HG02981 (cell line): ENCODE measurements around the gene MTIF3.

ENCODE experiments used
- ATAC-seq: cut with Tn5 transposase; IDR thresholded peaks from one replicate; pipeline ENCODE4 v1.9.1; 2021; ENCODE audit warnings: mild to moderate bottlenecking, moderate library complexity; ENCODE audit not compliant: unreplicated experiment

The MTIF3 gene, protein sequence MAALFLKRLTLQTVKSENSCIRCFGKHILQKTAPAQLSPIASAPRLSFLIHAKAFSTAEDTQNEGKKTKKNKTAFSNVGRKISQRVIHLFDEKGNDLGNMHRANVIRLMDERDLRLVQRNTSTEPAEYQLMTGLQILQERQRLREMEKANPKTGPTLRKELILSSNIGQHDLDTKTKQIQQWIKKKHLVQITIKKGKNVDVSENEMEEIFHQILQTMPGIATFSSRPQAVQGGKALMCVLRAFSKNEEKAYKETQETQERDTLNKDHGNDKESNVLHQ

DNA sequence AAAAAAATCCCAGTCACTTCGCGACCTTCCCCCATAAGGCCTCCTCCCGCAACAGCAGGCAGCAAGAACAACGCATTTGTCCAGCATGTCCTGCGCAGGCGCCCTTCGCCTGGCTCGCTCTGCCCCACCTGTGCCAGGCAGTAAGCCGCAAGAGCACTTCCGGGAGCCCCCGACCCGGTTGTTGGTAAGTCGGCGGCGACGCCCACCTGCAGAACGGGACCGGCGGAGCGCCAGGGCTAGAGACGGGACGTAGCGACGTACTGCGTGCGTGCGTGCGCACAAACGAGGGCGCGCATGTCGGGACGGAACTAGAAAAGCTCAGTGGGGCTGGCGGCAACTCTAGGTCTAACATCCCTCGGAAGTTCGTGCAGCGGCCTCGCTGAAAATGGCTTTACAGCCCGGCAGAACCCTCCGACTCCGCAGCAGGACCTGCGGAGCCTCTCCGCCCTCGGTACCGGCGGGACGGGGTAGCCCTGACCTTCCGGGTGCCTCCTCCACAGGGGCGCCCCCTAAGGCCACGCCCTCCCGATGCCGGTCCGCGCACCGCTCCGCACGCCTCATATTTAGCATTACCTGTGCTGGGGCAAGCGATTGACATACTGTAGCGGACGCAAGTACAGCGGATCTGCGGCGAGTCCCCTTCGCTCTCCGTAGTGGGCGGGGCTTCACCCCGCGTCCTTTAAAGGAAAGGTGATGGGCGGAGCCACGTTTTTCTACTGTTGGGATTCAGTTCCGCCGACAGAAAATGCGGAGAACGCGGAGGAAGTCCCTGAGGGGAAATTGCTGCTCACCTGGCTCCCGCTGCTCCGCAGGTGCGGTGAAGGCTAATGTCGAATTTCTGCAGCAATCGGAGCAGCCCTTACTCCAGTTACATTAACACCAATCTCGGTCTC, at the start of gene MTIF3:
MTIF3 (minus strand) TSS at position 629 of the 893 bp plus-strand sequence. CDS start 10,116 bp downstream, outside the sequence.
- ATAC-seq = peak; percentile 81

DNA sequence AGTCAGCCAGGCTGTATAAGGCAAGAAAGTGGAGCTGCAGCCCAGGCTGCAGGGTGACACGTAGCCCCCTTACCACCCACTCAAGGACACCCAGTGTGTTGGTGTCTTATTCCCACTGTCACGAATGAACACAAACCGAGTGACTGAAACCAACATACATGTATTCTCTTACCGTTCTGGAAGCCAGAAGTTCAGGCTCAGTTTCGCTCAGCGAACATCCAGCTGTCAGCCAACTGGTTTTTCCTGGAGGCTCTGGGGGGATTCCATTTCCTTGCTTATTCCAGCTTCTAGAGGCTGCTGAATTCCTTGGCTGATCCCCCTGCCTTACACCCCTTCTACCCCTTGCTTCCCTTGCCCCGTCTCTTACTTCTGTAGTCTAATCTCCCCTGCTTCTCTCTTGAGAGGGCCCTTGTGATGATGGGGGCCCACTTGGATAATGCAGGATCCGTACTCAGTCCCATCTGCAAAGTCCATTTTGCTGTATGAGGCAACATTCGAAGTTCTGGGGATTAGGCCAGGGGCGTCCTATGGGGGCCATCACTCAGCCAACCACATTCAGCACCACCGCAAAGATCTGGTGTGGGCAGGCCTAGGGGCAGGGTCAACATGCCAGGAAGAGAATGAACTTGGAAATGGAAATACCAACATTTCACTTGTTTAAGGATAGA, 47.3 kb upstream of the MTIF3 start:
- no peak for ATAC-seq

DNA sequence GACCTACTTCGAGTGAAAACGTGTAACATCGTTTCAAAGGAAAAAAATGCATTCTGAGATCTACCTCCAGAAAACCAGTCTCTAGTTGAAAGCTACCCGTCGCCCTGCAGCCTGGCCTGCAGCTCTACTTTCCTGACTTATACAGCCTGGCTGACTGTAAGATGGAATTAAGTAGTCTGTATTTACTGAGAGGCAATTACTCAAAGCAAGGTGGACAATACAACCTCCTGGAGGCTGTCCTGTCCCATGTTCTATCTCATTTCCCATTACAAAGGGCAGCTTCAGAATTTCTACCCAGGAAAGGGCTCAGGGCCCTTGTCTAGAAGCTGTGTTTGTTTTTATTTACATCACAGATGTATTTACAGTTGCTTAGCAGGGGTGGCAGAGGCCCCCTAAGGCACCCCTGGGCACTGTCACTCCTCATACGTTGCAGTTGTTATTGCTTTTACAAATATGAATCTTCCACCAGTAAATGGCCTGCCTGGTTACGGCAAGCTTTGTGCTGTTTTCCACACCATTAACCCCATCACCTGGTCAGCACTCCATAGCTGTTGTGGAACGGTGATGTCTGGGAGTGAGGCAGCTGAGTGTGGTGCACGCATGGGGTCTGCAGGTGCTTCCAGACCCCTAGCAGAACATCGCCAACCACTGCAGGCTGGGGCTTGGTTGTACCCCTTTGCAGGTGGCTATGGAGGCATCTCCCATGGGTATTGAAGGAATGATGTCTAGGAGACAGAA, 46.3 kb upstream of the MTIF3 start:
- ATAC-seq = no peak

DNA sequence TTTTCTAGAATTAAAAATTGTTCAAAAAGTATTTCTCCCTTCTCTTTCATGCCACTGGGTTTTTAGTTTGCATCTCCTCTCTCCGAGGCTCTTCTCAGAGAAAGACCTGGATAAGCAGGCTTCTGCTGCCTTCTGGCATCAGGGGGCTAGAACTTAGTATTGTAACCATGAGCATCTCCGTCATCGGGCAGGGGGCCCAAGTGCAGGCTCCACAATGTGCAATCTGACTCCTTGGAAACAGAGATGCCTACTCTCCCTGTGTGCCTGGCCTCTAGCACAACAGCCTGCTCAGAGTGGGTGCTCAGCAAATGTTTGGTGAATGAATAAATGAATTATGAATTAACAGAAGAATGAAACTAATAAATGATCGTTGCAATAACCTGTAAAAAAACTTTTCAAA, 45.6 kb upstream of the MTIF3 start:
- no peak for ATAC-seq

DNA sequence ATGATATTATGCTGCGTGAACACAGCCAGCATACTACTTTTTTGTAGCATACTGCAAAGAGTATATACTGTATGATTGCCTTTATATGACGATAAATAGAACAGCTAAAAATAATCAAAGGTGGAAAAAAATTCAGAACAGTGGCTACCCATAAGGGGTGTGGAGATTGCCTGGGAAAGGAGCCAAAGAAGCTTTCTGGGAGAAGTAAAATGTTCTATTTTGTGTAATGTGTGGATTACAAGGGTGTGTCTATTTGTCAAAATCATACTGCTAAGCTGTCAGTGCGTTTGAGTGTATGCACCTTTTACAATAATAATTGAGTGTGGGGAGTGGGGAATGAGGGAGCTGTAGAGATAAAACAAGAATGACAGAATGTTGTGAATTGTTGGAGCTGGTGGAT, 45.2 kb upstream of the MTIF3 start:
- no peak for ATAC-seq

DNA sequence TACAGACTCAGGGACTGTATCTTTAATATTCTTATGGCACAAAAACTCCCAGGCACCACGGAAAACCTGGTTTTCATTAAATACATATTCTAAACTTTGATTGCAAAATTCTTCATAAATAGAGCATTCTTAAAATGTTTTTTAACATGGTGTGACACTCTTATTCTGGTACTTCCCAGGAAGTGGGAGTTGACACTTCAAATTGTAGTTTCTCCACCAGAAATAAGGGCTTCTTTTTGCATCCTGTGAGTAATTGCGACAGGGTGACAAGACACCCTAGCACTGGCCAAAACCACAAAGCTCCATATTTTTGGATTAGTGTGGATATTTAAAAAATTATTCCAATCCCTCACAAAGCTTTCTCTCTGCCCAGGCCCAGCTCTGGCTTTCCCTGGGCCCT, 43.6 kb upstream of the MTIF3 start:
- ATAC-seq = no peak

DNA sequence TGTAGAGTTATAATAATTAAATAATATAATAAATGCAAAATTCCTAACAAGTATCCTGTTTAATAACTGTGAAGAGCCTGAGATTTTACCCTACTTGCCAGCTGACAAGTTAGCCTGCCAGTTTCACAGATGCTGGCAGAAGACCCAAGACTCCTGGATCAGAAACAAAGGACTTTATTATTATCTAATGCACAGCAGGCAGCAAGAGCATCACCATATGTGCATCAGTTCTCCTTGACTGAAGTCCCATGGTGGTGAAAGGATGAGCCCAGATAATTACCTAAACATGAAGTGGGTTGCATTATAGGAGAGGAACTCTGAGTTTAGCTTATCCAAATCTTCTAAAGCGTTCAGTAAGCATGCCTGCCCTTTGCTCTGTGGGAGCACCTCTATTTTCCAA, 39.1 kb upstream of the MTIF3 start:
- ATAC-seq = no peak

DNA sequence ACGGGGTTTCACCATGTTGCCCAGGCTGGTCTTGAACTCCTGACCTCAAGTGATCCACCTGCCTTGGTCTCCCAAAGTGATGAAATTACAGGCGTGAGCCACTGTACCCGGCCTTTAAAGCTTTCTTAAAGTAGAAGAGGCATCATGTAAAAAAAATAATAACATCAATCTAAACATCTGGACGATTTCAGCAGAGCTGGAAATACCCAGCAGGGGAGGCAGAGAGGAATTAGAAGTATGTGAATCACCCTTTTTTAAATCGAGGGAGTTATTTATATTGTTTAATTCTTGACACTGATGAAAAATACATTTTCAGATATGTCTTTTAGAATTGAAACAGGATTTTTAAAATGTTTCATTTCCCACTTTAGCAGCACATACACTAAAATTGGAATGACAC, 37.4 kb upstream of the MTIF3 start:
- no peak for ATAC-seq

DNA sequence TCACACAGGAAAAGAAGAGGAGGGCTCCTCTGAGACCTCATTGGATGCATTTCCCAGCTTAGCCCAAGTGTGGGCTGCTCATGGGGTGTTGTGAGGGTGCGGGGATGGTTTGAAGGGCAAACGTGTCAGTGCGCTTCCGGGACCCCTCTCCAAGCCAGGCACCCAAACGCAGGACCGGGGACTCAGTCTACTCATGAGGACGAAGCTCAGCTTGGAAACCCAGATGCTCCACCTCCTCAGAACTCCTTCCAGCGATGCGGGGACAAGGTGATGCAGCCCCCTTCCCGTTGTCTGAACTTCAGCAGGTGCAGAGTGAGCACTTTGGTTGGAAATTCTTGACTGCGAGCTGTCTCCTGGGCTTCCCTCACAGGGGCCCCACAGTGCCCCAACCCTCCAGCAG, 33.1 kb upstream of the MTIF3 start:
- ATAC-seq = no peak

DNA sequence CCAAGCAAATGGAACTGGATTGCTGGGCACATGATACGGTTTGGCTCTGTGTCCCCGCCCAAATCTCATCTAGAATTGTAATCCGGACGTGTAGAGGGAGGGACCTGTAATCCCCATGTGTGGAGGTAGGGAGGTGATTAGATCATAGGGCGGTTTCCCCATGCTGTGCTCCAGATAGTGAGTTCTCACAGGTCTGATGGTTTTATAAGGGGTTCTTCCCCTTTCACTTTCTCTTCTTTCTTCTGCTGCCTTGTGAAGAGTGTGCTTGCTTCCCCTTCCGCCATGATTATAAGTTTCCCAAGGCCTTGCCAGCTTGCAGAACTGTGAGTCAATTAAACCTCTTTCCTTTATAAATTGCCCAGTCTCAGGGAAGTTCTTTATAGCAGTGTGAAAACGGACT, 32.6 kb upstream of the MTIF3 start:
- peak; percentile 93 for ATAC-seq

DNA sequence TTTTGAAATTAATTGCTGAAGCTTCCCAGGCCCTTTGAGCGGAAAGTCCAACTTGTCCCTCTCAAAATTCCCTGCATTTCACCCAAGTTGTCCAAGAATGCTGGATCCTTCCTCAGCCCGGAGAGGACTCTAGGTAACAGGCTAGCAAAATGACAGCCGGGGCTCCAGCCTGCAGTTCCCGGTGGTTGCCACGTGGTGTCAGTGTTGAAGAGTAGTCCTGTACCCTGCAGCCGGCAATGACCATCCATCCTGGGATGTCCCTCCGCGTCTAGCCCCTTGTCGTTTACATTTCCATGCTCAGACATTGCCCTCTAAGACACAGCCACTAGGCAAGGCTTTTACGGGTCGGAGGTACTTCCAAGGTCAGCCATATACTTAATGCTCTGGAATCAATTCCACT, 31.4 kb upstream of the MTIF3 start:
- no peak for ATAC-seq

DNA sequence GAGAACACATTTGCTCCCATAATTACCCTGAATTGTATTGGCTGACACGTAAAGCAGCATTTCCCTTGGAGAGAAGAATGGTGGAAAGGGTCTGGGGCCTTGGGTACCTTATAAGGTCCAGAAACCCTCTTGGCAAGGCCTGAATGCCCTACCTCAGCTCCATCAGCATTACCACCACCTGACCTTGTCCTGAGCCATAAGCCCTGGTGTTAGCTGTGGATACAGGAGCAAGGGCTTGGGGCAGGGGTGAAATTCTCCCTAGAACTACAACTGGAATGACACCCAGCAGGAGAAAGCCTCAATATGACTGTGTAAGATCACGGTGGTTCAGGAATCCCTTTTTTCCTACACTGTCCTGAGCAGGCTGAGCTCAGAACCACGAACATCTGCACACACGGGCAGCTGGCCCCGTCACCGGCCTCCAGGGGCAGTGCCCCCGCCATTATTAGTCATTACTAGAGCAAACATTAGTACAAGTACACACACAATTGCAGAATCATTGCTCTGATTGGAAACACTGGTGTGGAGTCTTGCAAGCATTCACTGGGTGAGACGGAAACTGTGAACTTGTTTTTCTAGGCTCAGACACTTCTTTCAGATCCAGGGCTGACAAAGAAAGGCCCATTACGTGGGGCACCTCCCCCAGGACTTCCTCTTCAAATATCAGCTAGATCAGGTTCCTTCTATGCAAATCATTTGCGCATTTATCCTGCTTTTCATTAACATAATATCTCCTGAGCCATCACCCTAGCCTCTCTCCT, 26.8 kb upstream of the MTIF3 start:
- ATAC-seq = peak; percentile 63

DNA sequence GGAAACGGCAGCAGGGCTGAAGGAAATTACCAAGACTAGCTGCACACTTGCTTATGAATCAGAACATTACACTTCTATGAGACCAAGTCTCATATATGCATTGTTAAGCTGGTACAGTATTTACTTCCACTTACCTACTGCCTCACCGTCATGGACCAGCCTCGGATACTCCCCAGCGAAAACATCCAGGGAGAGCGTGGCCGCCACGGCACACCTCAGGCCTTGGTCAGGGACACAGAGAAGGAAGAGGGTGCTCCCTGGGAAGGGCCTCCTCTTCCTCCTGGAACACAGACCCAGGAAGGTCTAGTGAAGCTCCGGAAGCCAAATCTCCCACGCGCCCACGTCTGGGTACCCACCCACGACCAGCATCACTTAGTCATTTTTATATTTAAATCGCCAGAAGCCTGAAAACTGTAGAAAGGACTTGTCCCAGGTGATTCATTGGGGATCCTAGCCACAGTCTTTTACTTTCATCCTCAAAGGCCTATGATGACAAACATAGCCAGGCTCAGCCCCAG, 24.4 kb upstream of the MTIF3 start:
- ATAC-seq = no peak

DNA sequence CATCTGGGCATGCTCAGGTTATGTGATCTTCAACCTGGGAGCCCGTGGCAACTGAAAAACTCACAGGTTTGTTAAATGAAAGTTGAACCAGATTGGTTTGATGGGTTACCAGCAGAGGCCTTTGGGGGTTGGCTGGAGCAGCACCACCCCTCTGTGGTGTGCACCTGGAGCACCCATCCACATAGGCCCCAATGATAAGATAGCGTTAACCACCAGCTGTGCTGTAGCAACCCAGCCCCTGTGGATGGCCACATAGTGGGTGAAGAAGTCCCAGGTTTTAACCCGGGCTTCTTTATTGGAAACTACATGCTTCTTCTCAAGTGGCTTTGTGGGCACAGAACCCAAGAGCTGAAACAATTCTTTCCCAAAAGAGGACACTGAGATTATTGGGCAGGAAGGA, 22.6 kb upstream of the MTIF3 start:
- ATAC-seq = no peak

DNA sequence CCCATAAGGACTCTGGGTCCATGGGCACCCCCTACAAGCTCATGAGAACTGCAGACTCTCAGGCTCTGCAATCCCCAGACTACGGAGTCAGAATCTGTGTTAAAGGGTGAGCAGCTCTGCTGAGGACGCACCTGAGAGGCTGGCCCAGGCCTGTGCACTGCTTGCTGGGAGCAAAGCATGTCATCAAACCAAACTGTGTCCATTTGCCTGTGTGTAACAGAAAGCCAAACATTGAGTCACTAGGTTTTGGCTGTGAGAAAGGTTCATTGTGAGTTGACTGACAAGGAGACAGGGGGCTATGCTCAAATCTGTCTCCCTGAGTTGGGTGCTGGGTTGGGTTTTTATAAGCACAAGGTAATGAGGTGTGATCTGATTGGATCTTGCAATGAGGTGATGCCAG, 22.1 kb upstream of the MTIF3 start:
- ATAC-seq = no peak

DNA sequence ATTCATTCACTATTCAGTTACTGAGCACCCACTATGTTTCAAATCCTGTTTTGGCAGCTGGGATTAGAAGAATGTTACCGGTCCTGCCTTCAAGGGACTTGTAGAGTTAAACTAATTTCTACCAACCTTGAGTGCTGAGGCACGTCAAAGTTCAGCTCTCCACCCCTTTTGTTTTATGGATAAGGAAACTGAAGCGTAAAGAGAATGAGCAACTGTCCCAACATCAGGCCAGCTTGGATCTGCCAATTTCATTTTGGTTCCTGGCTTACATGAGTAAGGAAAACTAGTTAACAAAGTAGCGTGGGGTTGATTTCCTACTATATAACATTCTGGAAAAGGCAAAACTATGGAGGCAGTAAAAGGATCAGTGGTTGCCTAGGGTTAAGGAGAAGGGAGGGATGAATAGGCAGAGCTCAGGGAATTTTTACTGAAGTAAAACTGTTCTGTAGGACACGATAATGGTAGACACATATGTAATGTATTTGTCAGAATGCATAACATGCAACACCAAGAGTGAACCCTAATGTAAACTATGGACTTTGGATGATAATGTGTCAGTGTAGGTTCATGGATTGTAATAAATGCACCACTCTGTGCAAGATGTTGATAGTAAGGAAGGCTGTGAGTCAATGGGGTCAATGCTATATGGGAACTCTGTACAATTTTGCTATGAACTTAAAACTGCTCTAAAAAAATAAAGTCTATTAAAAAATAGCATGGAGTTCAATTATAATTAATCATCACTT, 19.9 kb upstream of the MTIF3 start:
- ATAC-seq = no peak

DNA sequence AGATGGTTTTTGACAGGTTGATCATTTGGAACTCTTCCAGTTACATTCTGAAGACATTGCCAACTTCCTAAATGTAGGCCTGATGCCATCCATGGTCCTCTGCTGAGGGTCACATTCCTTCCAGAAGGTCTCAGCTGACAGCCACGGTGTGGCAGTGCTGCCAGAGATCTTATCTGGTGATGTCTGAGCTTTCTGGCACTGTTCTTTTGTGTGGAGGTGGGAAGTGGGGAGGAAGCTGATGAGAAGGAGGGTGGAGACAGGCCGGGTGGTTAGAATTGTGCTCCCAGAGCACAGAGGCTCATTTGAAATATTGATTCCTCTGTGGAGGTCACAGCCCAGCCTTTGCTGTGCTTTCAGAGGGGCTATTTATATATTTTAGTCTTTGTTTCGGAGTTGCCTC, 16.1 kb upstream of the MTIF3 start:
- ATAC-seq = no peak

DNA sequence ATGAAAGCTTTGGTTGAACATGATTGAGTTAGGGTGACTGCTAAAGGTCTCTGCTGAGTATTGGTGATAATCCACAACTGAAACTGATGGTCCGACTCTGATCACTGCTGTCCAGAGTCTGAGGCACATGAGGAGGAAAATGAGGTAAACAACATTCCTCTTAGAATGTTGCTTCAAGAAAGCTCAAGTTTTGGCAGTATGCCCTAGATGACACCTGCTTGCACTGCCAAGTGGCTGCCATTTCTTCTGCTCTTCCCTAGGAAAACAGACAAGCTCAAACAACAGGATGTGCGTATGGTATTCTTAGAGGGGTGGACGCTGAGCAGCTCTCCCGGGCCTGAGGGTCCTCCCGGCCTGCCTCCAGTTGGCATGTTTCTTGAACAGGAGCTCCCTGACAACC, 15.2 kb upstream of the MTIF3 start:
- ATAC-seq = no peak

DNA sequence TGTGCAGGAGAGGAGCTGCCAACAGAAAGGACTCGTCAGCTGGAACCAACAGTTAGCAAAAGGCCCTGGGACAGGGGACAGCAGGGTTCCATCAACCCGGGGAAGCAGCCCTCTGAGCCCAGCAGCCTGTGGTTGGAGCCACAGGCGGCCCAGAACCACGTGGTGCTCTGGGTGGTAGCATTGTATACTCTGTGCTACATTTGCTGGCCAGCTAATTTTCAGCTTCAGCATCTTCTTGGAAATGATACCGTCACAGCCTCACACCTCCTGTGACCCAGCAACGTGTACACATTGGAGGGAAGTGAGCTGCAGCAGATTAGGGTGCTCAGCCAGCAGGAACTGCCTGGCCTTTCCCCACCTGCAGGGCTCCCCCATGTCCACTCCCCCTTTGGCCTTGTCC, 13.1 kb upstream of the MTIF3 start:
- no peak for ATAC-seq
